C4-2B (cell line): ENCODE measurements around the gene ALOXE3.

Experiments used
- CTCF ChIP-seq: fragments of 450-650 bp; conservative IDR thresholded peaks from 2 replicates; pipeline ENCODE4 v1.5.1; 2017; ENCODE audit warnings: mild to moderate bottlenecking
- ZFX ChIP-seq: fragments of 450-650 bp; IDR thresholded peaks from 2 replicates; pipeline ENCODE4 v1.6.1; 2017

- TF ChIP-seq CTCF (no peak), ZFX (no peak)
These were observed 46.0 kb downstream of the ALOXE3 start for GRCh38 chr17:8072341-8072728.
